Measurements from ENCODE around the gene CACNA1G.

CACNA1G gene

GRCh38 chr17:50569592-50569991 is 9.1 kb downstream of the CACNA1G start:
- no peak for DNase-seq

GRCh38 chr17:50570032-50570431 is 9.5 kb downstream of the CACNA1G start:
- no peak for DNase-seq

GRCh38 chr17:50570528-50570927 is 10.0 kb downstream of the CACNA1G start:
- DNase-seq = no peak

GRCh38 chr17:50571681-50572080 is 11.2 kb downstream of the CACNA1G start:
- no peak for DNase-seq

GRCh38 chr17:50572541-50572940 is 12.0 kb downstream of the CACNA1G start:
- DNase-seq = no peak

GRCh38 chr17:50573866-50574611 is 13.5 kb downstream of the CACNA1G start:
- DNase-seq = no peak

- DNase-seq = no peak
Observed at GRCh38 chr17:50575581-50576210, 15.2 kb downstream of the CACNA1G start.

GRCh38 chr17:50576864-50577263 is 16.3 kb downstream of the CACNA1G start:
- no peak for DNase-seq

- DNase-seq = no peak
Observed at GRCh38 chr17:50577451-50577954, 17.0 kb downstream of the CACNA1G start.

GRCh38 chr17:50578173-50578572 is 17.7 kb downstream of the CACNA1G start:
- DNase-seq = no peak

- DNase-seq = no peak
Observed at GRCh38 chr17:50579399-50579798, 18.9 kb downstream of the CACNA1G start.

GRCh38 chr17:50580646-50581045 is 20.1 kb downstream of the CACNA1G start:
- no peak for DNase-seq

GRCh38 chr17:50581316-50581715 is 20.8 kb downstream of the CACNA1G start:
- no peak for DNase-seq

GRCh38 chr17:50582741-50583140 is 22.2 kb downstream of the CACNA1G start:
- no peak for DNase-seq

- no peak for DNase-seq
Observed at GRCh38 chr17:50583641-50584040, 23.1 kb downstream of the CACNA1G start.

- DNase-seq = no peak
Observed at GRCh38 chr17:50584116-50584515, 23.6 kb downstream of the CACNA1G start.

GRCh38 chr17:50584749-50585148 is 24.2 kb downstream of the CACNA1G start:
- no peak for DNase-seq

GRCh38 chr17:50585346-50585745 is 24.8 kb downstream of the CACNA1G start:
- no peak for DNase-seq

- DNase-seq = no peak
Observed at GRCh38 chr17:50585891-50586290, 25.4 kb downstream of the CACNA1G start.

GRCh38 chr17:50586421-50587247 is 26.1 kb downstream of the CACNA1G start:
- DNase-seq = no peak

- no peak for DNase-seq
Observed at GRCh38 chr17:50587571-50587970, 27.1 kb downstream of the CACNA1G start.

- no peak for DNase-seq
Observed at GRCh38 chr17:50588391-50589049, 28.0 kb downstream of the CACNA1G start.

All from T-helper 1 cell (primary cell).